Gastrocnemius medialis (tissue), 4 donors: Measurements from ENCODE around the gene PDE8A.

Experiments
- CTCF ChIP-seq, 5 experiments: fragments of 450-650 bp in 3 of 5; fragments of 200-600 bp in 2 of 5; sonication (generic) in 2 of 5; IDR thresholded peaks in 4 of 5; conservative IDR thresholded peaks in 1 of 5; 1 replicate in 4 of 5; 2 replicates in 1 of 5; pipeline ENCODE4 v1.5.1; 2016 to 2019; ENCODE audit warnings: antibody characterized with exemption in 5 of 5, mild to moderate bottlenecking in 3 of 5, moderate library complexity in 3 of 5
- POLR2A ChIP-seq, 2 donors: fragments of 450-650 bp; IDR thresholded peaks; one replicate each; pipeline ENCODE4 v1.6.1; 2017; ENCODE audit warnings: antibody characterized with exemption in 2 of 2, mild to moderate bottlenecking in 2 of 2, moderate library complexity in 2 of 2

- no peak for TF ChIP-seq POLR2A (IDR thresholded peaks at IDR 0.05)
- no peak for TF ChIP-seq CTCF (IDR thresholded peaks at IDR 0.05 in 4 of 5, conservative IDR thresholded peaks at IDR 0.05 in 1 of 5)
Measured at GRCh38 chr15:85007741-85008397, 26.2 kb downstream of the PDE8A start.
